ENCODE measurements around the gene ZNF75A.
"Not testable (repeated sequence)": the region's sequence is repeated elsewhere in the genome, so short reads cannot be mapped to it uniquely, and the experiment has no call there.

ZNF75A gene

GRCh38 chr16:3305109-3306068, at the start of gene ZNF75A, which contains the start of gene TIGD7:
Gene ZNF75A, plus strand, starts transcription at chr16:3305497. Its CDS starts 2,932 bp downstream, at chr16:3308429.
Gene TIGD7, minus strand, starts transcription at chr16:3305430. Its CDS starts 4,816 bp downstream, at chr16:3300614.
- peak; percentile 83 for DNase-seq

- DNase-seq, result no peak
Observed at GRCh38 chr16:3256146-3256865, 49.0 kb upstream of the ZNF75A start, which contains the start of gene MEFV. Gene MEFV, minus strand, starts transcription at chr16:3256633. Its CDS starts 46 bp downstream, at chr16:3256587.

DNA sequence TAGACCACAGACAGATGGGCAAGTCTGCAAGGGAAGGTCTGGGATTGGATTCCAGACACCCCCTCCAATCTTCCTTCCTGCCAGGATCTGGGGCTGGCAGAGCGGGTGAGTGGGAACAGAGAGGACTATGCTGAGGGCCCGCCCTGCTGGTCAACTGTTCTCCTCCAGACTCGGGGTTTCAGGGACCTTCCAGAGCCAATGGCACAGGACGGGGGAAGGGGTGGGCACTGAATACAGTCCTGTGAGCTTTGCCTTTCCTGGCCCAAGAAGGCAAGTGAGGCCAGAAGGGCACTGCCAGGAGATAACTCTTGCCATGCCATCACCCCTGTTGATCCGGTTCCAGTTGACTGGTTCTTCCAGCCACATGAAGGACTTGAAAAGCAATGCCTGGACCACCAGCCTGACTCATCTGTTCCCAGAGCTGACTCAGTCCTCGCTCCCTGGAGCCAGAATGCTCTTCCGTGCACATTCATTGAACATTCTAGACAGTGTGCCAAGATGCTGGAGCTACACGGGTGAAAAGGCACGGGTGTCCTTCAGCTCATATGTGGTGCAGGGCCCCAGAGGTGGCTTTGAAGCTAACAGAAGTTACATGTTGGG, 48.3 kb upstream of the ZNF75A start:
- peak; percentile 59 for DNase-seq

- no peak for DNase-seq
Observed at GRCh38 chr16:3259836-3260235, 45.5 kb upstream of the ZNF75A start.

DNA sequence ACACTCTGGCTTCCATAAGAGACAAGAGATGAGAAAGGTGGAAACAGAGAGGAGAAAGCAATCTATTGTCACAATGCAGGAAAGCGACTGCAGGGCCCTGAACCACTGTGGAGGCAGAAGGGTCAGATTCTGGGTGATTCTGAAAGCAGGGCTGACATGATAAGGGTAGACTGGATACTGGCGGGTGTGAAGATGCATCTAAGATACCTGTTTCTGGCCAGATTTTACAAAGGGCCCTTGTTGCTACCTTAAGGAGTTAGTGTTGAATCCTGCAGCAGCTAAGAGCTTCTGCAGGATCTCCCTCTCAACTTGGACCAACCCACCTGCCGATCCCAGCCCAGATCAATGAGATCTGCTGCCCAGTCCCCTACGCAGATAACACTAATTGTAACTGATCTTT, 42.8 kb upstream of the ZNF75A start:
- DNase-seq, result no peak

GRCh38 chr16:3264137-3265036, 40.9 kb upstream of the ZNF75A start:
- DNase-seq, result peak; percentile 94

DNA sequence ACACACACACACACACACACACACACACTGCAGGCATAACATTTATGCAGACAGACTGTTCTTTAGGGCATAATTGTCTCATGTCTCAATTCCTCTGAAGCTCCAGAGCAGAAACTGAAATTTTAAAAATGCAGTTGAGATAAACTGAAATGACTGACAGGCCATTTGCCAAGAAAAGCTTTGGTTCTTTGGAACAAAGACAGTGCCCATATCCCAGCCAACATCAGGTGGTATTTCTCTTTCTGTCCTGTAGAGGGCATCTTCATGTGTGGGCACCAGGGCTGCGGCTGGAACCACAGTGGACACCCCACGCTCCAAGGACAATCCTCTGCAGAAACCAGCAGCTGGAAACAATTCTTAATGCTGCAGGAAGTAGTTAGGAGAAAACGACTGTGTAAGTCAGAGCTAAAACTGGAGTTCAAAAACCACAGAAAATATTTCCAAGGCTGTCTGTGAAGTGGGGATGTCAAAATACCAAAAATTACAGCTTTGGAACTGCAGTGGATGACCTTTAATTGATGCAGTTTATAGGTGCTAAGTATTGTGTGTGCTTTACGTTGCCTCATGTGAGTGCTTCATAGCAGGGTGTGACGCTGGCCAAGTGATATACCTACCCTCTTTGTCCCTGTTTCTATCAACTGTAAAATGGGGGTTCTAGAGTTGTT, 38.3 kb upstream of the ZNF75A start:
- DNase-seq, result peak; percentile 44

- DNase-seq, result no peak
Observed at GRCh38 chr16:3268294-3268693, 37.0 kb upstream of the ZNF75A start.

DNA sequence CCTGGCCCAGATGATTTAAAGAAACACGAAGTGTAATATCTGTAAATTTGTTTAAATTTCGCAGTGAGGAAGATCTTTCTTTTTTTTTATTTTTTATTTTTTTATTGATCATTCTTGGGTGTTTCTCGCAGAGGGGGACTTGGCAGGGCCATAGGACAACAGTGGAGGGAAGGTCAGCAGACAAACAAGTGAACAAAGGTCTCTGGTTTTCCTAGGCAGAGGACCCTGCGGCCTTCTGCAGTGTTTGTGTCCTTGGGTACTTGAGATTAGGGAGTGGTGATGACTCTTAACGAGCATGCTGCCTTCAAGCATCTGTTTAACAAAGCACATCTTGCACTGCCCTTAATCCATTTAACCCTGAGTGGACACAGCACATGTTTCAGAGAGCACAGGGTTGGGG, 34.6 kb upstream of the ZNF75A start:
- not testable (repeated sequence) for DNase-seq

- not testable (repeated sequence) for DNase-seq
Observed at GRCh38 chr16:3271281-3271680, 34.0 kb upstream of the ZNF75A start.

DNA sequence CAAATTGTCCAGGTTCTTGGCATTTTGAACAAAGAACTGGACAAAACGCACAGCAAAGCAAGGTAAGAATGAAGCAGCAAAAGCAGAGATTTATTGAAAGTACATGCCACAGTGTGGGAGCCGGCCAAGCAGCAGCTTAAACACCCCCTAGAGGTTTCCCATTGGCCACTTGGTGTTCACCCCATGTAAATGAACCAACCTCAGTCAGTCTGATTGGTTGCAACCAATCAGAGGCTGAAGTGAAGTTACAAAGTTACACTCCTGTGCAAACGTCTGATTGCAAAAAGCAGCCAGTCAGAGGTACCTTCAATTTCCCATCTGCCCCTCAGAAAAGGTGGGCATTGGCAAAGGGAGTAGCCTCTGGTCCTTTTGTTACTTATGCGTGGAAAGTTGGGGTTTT, 30.8 kb upstream of the ZNF75A start:
- DNase-seq, result no peak

DNA sequence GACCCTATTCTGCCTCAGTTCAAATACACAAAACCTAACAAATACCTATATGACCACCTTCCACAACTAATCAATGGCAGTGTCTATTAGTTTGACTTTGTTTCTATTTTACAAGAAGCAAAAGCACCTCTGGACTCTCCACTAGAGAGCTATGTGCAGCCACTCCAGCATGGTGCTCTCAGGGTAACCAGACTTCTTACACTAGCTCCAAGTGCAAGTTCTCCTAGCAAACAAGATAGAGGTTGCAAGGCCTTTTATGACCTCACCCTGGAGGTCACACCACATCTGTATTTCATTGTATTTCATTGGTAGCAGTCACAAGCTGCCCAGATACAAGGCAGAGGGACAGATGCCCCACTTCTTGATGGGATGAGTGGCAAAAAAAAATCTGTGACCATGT, 30.4 kb upstream of the ZNF75A start:
- no peak for DNase-seq

- no peak for DNase-seq
Observed at GRCh38 chr16:3276679-3277078, 28.6 kb upstream of the ZNF75A start.

- no peak for DNase-seq
Observed at GRCh38 chr16:3281222-3281820, 24.0 kb upstream of the ZNF75A start.

DNA sequence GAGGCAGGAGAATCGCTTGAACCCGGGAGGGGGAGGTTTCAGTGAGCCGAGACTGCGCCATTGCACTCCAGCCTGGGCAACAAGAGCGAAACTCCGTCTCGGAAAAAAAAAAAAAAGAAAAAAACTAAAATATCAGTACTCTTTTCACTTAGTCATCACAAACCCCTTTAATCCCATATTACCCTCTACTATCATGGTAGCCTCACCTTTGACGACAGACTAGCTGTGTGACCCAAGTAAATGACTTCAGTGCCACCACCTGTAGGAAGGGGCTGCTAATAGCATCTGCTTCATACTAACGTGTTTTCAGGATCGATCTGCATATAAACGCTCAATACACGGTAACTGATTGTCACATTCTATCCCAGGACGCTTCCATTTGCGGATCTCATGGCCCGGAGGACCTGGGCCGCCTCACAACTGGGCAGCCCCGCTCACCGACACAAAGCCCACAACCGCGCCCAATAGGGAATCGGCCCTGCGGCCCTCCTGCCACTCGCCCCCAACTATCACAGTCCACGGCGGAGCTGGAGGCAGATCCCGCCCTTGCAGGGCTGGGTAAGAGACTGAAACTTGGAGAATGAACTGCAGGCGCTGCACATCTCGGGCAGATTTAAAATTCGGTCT, 23.1 kb upstream of the ZNF75A start:
- peak; percentile 86 for DNase-seq

GRCh38 chr16:3282730-3283542, 22.4 kb upstream of the ZNF75A start, which contains the start of gene ZNF263:
Gene ZNF263, plus strand, starts transcription at chr16:3283491. Its CDS starts 328 bp downstream, at chr16:3283819.
- DNase-seq, result peak; percentile 96

DNA sequence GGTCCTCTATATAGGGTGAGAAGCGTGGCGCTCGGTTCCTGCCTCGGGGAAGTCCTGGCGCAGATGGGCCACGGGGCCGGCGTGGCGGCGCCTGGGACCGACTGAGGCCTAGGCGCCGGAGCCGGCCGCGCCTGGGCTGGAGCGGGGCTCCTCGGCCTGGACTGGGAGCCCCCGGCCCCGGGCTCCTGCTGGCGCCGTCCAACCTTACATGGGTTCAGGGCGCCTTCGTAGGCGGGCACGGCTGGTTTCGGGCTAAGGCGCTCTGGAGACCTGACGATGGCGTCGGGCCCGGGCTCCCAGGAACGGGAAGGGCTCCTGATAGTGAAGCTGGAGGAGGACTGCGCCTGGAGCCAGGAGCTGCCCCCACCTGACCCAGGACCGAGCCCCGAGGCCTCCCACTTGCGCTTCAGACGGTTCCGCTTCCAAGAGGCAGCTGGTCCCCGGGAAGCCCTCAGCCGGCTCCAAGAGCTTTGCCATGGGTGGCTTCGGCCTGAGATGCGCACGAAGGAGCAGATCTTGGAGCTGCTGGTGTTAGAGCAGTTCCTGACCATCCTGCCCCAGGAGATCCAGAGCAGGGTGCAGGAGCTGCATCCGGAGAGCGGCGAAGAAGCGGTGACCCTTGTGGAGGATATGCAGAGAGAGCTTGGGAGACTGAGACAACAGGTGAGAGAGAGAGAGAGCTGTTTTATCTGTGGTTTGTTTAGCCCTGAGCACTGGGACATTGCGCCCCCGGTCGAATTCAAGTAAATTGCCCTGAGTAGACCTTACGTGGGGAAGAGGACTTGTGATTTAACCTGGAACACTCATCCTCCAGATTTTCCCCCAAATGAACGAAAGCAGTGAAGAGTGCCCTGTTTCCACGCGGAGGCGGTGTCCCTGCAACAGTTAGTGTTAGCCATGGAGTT, 21.5 kb upstream of the ZNF75A start:
- no peak for DNase-seq

DNA sequence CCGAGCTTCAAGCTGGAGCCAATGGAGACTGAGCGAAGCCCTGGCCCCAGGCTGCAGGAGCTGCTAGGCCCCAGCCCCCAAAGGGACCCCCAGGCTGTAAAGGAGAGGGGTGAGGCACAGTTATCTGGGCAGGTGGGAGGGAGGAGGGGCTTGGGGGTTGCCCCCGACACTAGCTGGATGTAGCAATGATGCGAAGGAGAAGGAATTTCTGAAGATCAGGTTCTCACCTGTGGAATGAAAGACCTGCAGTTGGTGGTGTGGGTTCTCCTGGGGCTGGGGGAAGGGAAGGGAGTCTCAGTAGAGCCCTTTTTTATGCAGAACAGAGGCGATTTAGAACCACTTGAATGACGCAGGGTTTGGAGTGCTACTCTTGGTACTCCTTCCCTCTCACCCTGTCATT, 20.2 kb upstream of the ZNF75A start:
- no peak for DNase-seq
